ENCODE results near the gene WDR86. TPM values are rescaled to one million over a fixed set of nuclear protein-coding genes. Genes with fewer than 3 reads are reported as not detected.

Gene WDR86
- polyA plus RNA-seq, 4 donors = 1.1 to 4.3 (median 1.8) TPM; not detected in 1

- peaks cover 0 to 5% (median 2%) of the 10 kb centered on the region in 3 donors for H3K4me1 ChIP-seq (ENCODE audit: control insufficient read depth in 3 of 3, insufficient read depth in 2 of 3, low read depth in 1 of 3, low read length in 2 of 3)
- 56 to 89% (median 68%) methylated on average over 5 of the region's 5 CpGs for WGBS, 3 donors
- peak overlapping the region in 2 of 3 donors; percentile 39 to 86 for H3K27ac ChIP-seq (ENCODE audit: low read depth in 1 of 3, low read length in 2 of 3)
- H3K9me3 ChIP-seq (ENCODE audit: control insufficient read depth in 2 of 2, insufficient read depth in 1 of 2, low read depth in 1 of 2, low read length in 1 of 2) = peaks cover 0 to 5% of the 10 kb centered on the region in 2 donors
- H3K4me3 ChIP-seq (ENCODE audit: low read depth in 1 of 3, low read length in 3 of 3) = no peak overlapping the region
- peak in 1 of 2 donors; percentile 31 for DNase-seq
- FAIRE-seq = no peak
- H3K36me3 ChIP-seq (ENCODE audit: control insufficient read depth in 3 of 3, insufficient read depth in 2 of 3, low read depth in 1 of 3, low read length in 3 of 3) = peaks cover 11 to 32% (median 14%) of the 10 kb centered on the region in 3 donors
- no peaks in the 10 kb centered on the region for H3K27me3 ChIP-seq (ENCODE audit: control insufficient read depth in 3 of 3, insufficient read depth in 3 of 3, low read length in 3 of 3)
Observed at GRCh38 chr7:151366880-151367222, 43.0 kb downstream of the WDR86 start.

GRCh38 chr7:151366166-151366879 is 43.5 kb downstream of the WDR86 start:
- no peak for DNase-seq
- FAIRE-seq = no peak
- WGBS, 3 donors = 69 to 89% (median 89%) methylated on average over 9 of the region's 9 CpGs
- peaks cover 0 to 5% (median 2%) of the 10 kb centered on the region in 3 donors for H3K4me1 ChIP-seq (ENCODE audit: control insufficient read depth in 3 of 3, insufficient read depth in 2 of 3, low read depth in 1 of 3, low read length in 2 of 3)
- no peaks in the 10 kb centered on the region for H3K27me3 ChIP-seq (ENCODE audit: control insufficient read depth in 3 of 3, insufficient read depth in 3 of 3, low read length in 3 of 3)
- peaks cover 11 to 29% (median 14%) of the 10 kb centered on the region in 3 donors for H3K36me3 ChIP-seq (ENCODE audit: control insufficient read depth in 3 of 3, insufficient read depth in 2 of 3, low read depth in 1 of 3, low read length in 3 of 3)
- peaks cover 0 to 5% of the 10 kb centered on the region in 2 donors for H3K9me3 ChIP-seq (ENCODE audit: control insufficient read depth in 2 of 2, insufficient read depth in 1 of 2, low read depth in 1 of 2, low read length in 1 of 2)
- peak overlapping the region; percentile 39 to 86 (median 39) for H3K27ac ChIP-seq (ENCODE audit: low read depth in 1 of 3, low read length in 2 of 3)
- H3K4me3 ChIP-seq (ENCODE audit: low read depth in 1 of 3, low read length in 3 of 3) = no peak overlapping the region

GRCh38 chr7:151363182-151363581 is 46.7 kb downstream of the WDR86 start:
- WGBS, 3 donors = 86 to 100% (median 100%) methylated on average over 1 of the region's 1 CpG
- Histone ChIP-seq H3K9me3 (ENCODE audit: control insufficient read depth in 2 of 2, insufficient read depth in 1 of 2, low read depth in 1 of 2, low read length in 1 of 2) (peaks cover 0 to 5% of the 10 kb centered on the region in 2 donors), H3K27me3 (ENCODE audit: control insufficient read depth in 3 of 3, insufficient read depth in 3 of 3, low read length in 3 of 3) (no peaks in the 10 kb centered on the region), H3K36me3 (ENCODE audit: control insufficient read depth in 3 of 3, insufficient read depth in 2 of 3, low read depth in 1 of 3, low read length in 3 of 3) (peaks cover 5 to 30% (median 15%) of the 10 kb centered on the region in 3 donors), H3K27ac (ENCODE audit: low read depth in 1 of 3, low read length in 2 of 3) (no peak overlapping the region), H3K4me3 (ENCODE audit: low read depth in 1 of 3, low read length in 3 of 3) (no peak overlapping the region), H3K4me1 (ENCODE audit: control insufficient read depth in 3 of 3, insufficient read depth in 2 of 3, low read depth in 1 of 3, low read length in 2 of 3) (peaks cover 0 to 3% (median under 1%) of the 10 kb centered on the region in 3 donors)
- FAIRE-seq (no peak), DNase-seq (no peak)

- H3K27me3 ChIP-seq (ENCODE audit: control insufficient read depth in 3 of 3, insufficient read depth in 3 of 3, low read length in 3 of 3) = no peaks in the 10 kb centered on the region
- H3K4me1 ChIP-seq (ENCODE audit: control insufficient read depth in 3 of 3, insufficient read depth in 2 of 3, low read depth in 1 of 3, low read length in 2 of 3) = no peaks in the 10 kb centered on the region
- H3K36me3 ChIP-seq (ENCODE audit: control insufficient read depth in 3 of 3, insufficient read depth in 2 of 3, low read depth in 1 of 3, low read length in 3 of 3) = peaks cover 5 to 42% (median 14%) of the 10 kb centered on the region in 3 donors
- DNase-seq = no peak
- WGBS, 3 donors = 82 to 95% (median 94%) methylated on average over 3 of the region's 3 CpGs
- H3K9me3 ChIP-seq (ENCODE audit: control insufficient read depth in 2 of 2, insufficient read depth in 1 of 2, low read depth in 1 of 2, low read length in 1 of 2) = peaks cover 0 to 5% of the 10 kb centered on the region in 2 donors
- no peak overlapping the region for H3K27ac ChIP-seq (ENCODE audit: low read depth in 1 of 3, low read length in 2 of 3)
- H3K4me3 ChIP-seq (ENCODE audit: low read depth in 1 of 3, low read length in 3 of 3) = no peak overlapping the region
- no peak for FAIRE-seq
Observed at GRCh38 chr7:151361193-151361959, 48.5 kb downstream of the WDR86 start.

- H3K4me3 ChIP-seq (ENCODE audit: low read depth in 1 of 3, low read length in 3 of 3) = no peak overlapping the region
- peaks cover 0 to 4% (median 3%) of the 10 kb centered on the region in 3 donors for H3K4me1 ChIP-seq (ENCODE audit: control insufficient read depth in 3 of 3, insufficient read depth in 2 of 3, low read depth in 1 of 3, low read length in 2 of 3)
- peak overlapping the region in 1 of 3 donors; percentile 49 for H3K27ac ChIP-seq (ENCODE audit: low read depth in 1 of 3, low read length in 2 of 3)
- no peaks in the 10 kb centered on the region for H3K27me3 ChIP-seq (ENCODE audit: control insufficient read depth in 3 of 3, insufficient read depth in 3 of 3, low read length in 3 of 3)
- DNase-seq (no peak), FAIRE-seq (no peak)
- 78 to 90% (median 79%) methylated on average over 5 of the region's 5 CpGs for WGBS, 3 donors
- no peaks in the 10 kb centered on the region for H3K9me3 ChIP-seq (ENCODE audit: control insufficient read depth in 2 of 2, insufficient read depth in 1 of 2, low read depth in 1 of 2, low read length in 1 of 2)
- H3K36me3 ChIP-seq (ENCODE audit: control insufficient read depth in 3 of 3, insufficient read depth in 2 of 3, low read depth in 1 of 3, low read length in 3 of 3) = peaks cover 12 to 59% (median 17%) of the 10 kb centered on the region in 3 donors
Observed at GRCh38 chr7:151352512-151352911, 57.3 kb downstream of the WDR86 start.

GRCh38 chr7:151351967-151352366 is 57.9 kb downstream of the WDR86 start:
- Histone ChIP-seq H3K36me3 (ENCODE audit: control insufficient read depth in 3 of 3, insufficient read depth in 2 of 3, low read depth in 1 of 3, low read length in 3 of 3) (peaks cover 12 to 59% (median 17%) of the 10 kb centered on the region in 3 donors), H3K9me3 (ENCODE audit: control insufficient read depth in 2 of 2, insufficient read depth in 1 of 2, low read depth in 1 of 2, low read length in 1 of 2) (no peaks in the 10 kb centered on the region), H3K27ac (ENCODE audit: low read depth in 1 of 3, low read length in 2 of 3) (peak overlapping the region in 1 of 3 donors; percentile 61), H3K4me1 (ENCODE audit: control insufficient read depth in 3 of 3, insufficient read depth in 2 of 3, low read depth in 1 of 3, low read length in 2 of 3) (peaks cover 2 to 4% (median 3%) of the 10 kb centered on the region in 3 donors), H3K4me3 (ENCODE audit: low read depth in 1 of 3, low read length in 3 of 3) (no peak overlapping the region), H3K27me3 (ENCODE audit: control insufficient read depth in 3 of 3, insufficient read depth in 3 of 3, low read length in 3 of 3) (no peaks in the 10 kb centered on the region)
- 66 to 77% (median 68%) methylated on average over 6 of the region's 6 CpGs for WGBS, 3 donors
- no peak for FAIRE-seq
- peak in 1 of 2 donors; percentile 43 for DNase-seq

- WGBS, 3 donors = 51 to 65% (median 52%) methylated on average over 8 of the region's 8 CpGs
- H3K4me1 ChIP-seq (ENCODE audit: control insufficient read depth in 3 of 3, insufficient read depth in 2 of 3, low read depth in 1 of 3, low read length in 2 of 3) = peaks cover 3 to 10% (median 6%) of the 10 kb centered on the region in 3 donors
- H3K27me3 ChIP-seq (ENCODE audit: control insufficient read depth in 3 of 3, insufficient read depth in 3 of 3, low read length in 3 of 3) = no peaks in the 10 kb centered on the region
- H3K27ac ChIP-seq (ENCODE audit: low read depth in 1 of 3, low read length in 2 of 3) = peak overlapping the region in 1 of 3 donors; percentile 61
- peaks cover 13 to 52% (median 18%) of the 10 kb centered on the region in 3 donors for H3K36me3 ChIP-seq (ENCODE audit: control insufficient read depth in 3 of 3, insufficient read depth in 2 of 3, low read depth in 1 of 3, low read length in 3 of 3)
- no peaks in the 10 kb centered on the region for H3K9me3 ChIP-seq (ENCODE audit: control insufficient read depth in 2 of 2, insufficient read depth in 1 of 2, low read depth in 1 of 2, low read length in 1 of 2)
- no peak for DNase-seq
- FAIRE-seq = no peak
- H3K4me3 ChIP-seq (ENCODE audit: low read depth in 1 of 3, low read length in 3 of 3) = no peak overlapping the region
Observed at GRCh38 chr7:151351027-151351426, 58.8 kb downstream of the WDR86 start.

- Histone ChIP-seq H3K27ac (ENCODE audit: low read depth in 1 of 3, low read length in 2 of 3) (peak overlapping the region; percentile 68 to 93 (median 90)), H3K36me3 (ENCODE audit: control insufficient read depth in 3 of 3, insufficient read depth in 2 of 3, low read depth in 1 of 3, low read length in 3 of 3) (peaks cover 11 to 45% (median 15%) of the 10 kb centered on the region in 3 donors), H3K27me3 (ENCODE audit: control insufficient read depth in 3 of 3, insufficient read depth in 3 of 3, low read length in 3 of 3) (no peaks in the 10 kb centered on the region), H3K4me1 (ENCODE audit: control insufficient read depth in 3 of 3, insufficient read depth in 2 of 3, low read depth in 1 of 3, low read length in 2 of 3) (peaks cover 3 to 16% (median 6%) of the 10 kb centered on the region in 3 donors), H3K4me3 (ENCODE audit: low read depth in 1 of 3, low read length in 3 of 3) (no peak overlapping the region), H3K9me3 (ENCODE audit: control insufficient read depth in 2 of 2, insufficient read depth in 1 of 2, low read depth in 1 of 2, low read length in 1 of 2) (no peaks in the 10 kb centered on the region)
- FAIRE-seq = no peak
- peak in 1 of 2 donors; percentile 65 for DNase-seq
- WGBS, 3 donors = 20 to 43% (median 20%) methylated on average over 5 of the region's 5 CpGs
Observed at GRCh38 chr7:151349507-151349853, 60.4 kb downstream of the WDR86 start.

Measured in small intestine (tissue), 7 donors.